ENCODE results near the gene ZNF268. TPM values are rescaled to one million over a fixed set of nuclear protein-coding genes. Genes with fewer than 3 reads are reported as not detected.

The ZNF268 gene
- total and polyA plus RNA-seq, 10 of the 15 experiments (the other 5 are each of a cell fraction or from before 2014, with no cell fraction given) = 9.4 to 23.2 (median 15.3) TPM

GRCh38 chr12:133181238-133181959 lies at the start of gene ZNF268 (continued):
- TF ChIP-seq POLR2AphosphoS5 (IDR thresholded peaks at IDR 0.05; ENCODE audit: low read length) = peak; percentile 89
- peak; percentile 77 for TF ChIP-seq MXI1 (IDR thresholded peaks at IDR 0.05; ENCODE audit: low read depth, low read length)
- 0 out of 2 replicates have a peak, but pooled peaks have one; percentile 39 for TF ChIP-seq IRF3 (IDR thresholded peaks at IDR 0.05)
- no peak for TF ChIP-seq PRDM15 (CRISPR knock-in tag; IDR thresholded peaks at IDR 0.05)
- peak; percentile 92 for TF ChIP-seq GABPA (IDR thresholded peaks at IDR 0.05; ENCODE audit: low read depth)
- no peak for TF ChIP-seq ZNF384 (IDR thresholded peaks at IDR 0.05; ENCODE audit: borderline replicate concordance, low read depth, low read length)
- no peak; the same call in 1 of the 2 replicates for TF ChIP-seq USF2 (IDR thresholded peaks at IDR 0.05; ENCODE audit: borderline replicate concordance, low read depth, low read length)
- no peak for TF ChIP-seq STAT3 (IDR thresholded peaks at IDR 0.05; ENCODE audit: low read depth, low read length)
- TF ChIP-seq SIX5 (IDR thresholded peaks at IDR 0.05; ENCODE audit: low read depth, low read length, severe bottlenecking) = peak; percentile 95
- TF ChIP-seq PAX8 (IDR thresholded peaks at IDR 0.05) = no peak
- TF ChIP-seq JUND (IDR thresholded peaks at IDR 0.05; ENCODE audit: low read depth, low read length) = no peak
- no peak for TF ChIP-seq NFYA (IDR thresholded peaks at IDR 0.05; ENCODE audit: borderline replicate concordance, low read depth, low read length)
- peak; percentile 60; the same call in 1 of the 2 replicates for TF ChIP-seq LARP7 (IDR thresholded peaks at IDR 0.05)
- peak; percentile 40 to 89; a peak in 3 of 4 replicates for TF ChIP-seq SRF (IDR thresholded peaks at IDR 0.05; ENCODE audit: low read depth in 2 of 2, low read length in 2 of 2)
- TF ChIP-seq YBX1 (IDR thresholded peaks at IDR 0.05) = no peak
- TF ChIP-seq TCF7 (IDR thresholded peaks at IDR 0.05; ENCODE audit: borderline replicate concordance) = no peak
- no peak for TF ChIP-seq ZNF622 (IDR thresholded peaks at IDR 0.05)
- no peak for TF ChIP-seq IKZF2 (IDR thresholded peaks at IDR 0.05)
- TF ChIP-seq HDGF (IDR thresholded peaks at IDR 0.05) = no peak
- peak; percentile 74 to 96 (median 75) for TF ChIP-seq CTCF (IDR thresholded peaks at IDR 0.05 in 2 of 3, conservative IDR thresholded peaks at IDR 0.05 in 1 of 3; ENCODE audit: control insufficient read depth in 2 of 3, extremely low read depth in 1 of 3, insufficient read depth in 1 of 3, low read depth in 3 of 3, low read length in 3 of 3)
- TF ChIP-seq KAT2A (conservative IDR thresholded peaks at IDR 0.05; ENCODE audit: control insufficient read depth, low read depth, low read length) = no peak
- TF ChIP-seq CHD4 (IDR thresholded peaks at IDR 0.05) = no peak
- peak; percentile 68 for TF ChIP-seq SP1 (IDR thresholded peaks at IDR 0.05; ENCODE audit: low read depth, low read length)
- peak; percentile 85; the same call in 1 of the 2 replicates for TF ChIP-seq ASH2L (IDR thresholded peaks at IDR 0.05; ENCODE audit: borderline replicate concordance, low read depth)
- 0 out of 2 replicates have a peak, but pooled peaks have one; percentile 21 for TF ChIP-seq DPF2 (IDR thresholded peaks at IDR 0.05)

Measured in GM12878 (cell line).